K562 (cell line): Measurements from ENCODE around the gene DYNC1I1. TPM values are rescaled to one million over a fixed set of nuclear protein-coding genes. Genes with fewer than 3 reads are reported as not detected.

Source experiments
- ATAC-seq: fragments of 200-7000 bp; cut with Tn5 transposase; 3 replicates; pipeline ENCODE4 v1.9.1; 2020; ENCODE audit warnings: moderate library complexity
- BruUV-seq: library from RNA; stranded (reverse); fragments of 400-500 nt; replicated peaks from 2 replicates; lab custom pipeline; 2021; lab: Mats Ljungman, UMichigan
- CTCF ChIA-PET: fragments of 300-600 bp; formaldehyde crosslinking; extraction: SDS; loops from one replicate; lab custom pipeline; 2021; ENCODE audit warnings: low intra/inter-chr PET ratio; lab: Yijun Ruan, JAX
- POLR2A ChIA-PET: fragments of 300-600, 350-650 bp; sonication (Branson Sonifier 250); formaldehyde crosslinking; extraction: SDS; loops from one replicate; lab custom pipeline; 2021; ENCODE audit warnings: antibody characterized with exemption, inconsistent platforms; lab: Yijun Ruan, JAX
- DNase-seq, 4 experiments: peaks; one replicate each; pipeline versions ENCODE4 v3.0.0 to v3.0.0-alpha.2; 2011 to 2018; ENCODE audit warnings: low spot score in 3 of 4, mixed read lengths in 3 of 4; ENCODE audit errors: extremely low read depth in 1 of 4
- FAIRE-seq: peaks from 2 replicates; lab custom pipeline; 2011; peaks lifted over from hg19 to GRCh38; lab: Jason Lieb, UNC
- H2AFZ ChIP-seq: 2 replicates; pipeline ENCODE4 v1.6.0; 2011; ENCODE audit warnings: low read depth, low read length, control low read depth, inconsistent platforms
- H3K27ac ChIP-seq: fragments of 200-600 bp; 3 replicates; pipeline ENCODE4 v1.8.0; 2011; ENCODE audit warnings: low read depth, mild to moderate bottlenecking, control low read depth, inconsistent platforms, low read length, moderate library complexity, mixed read lengths; ENCODE audit errors: extremely low read depth
- H3K27me3 ChIP-seq, 2 experiments: fragments of 300-600 bp in 1 of 2; 2 replicates in 1 of 2; 3 replicates in 1 of 2; pipeline versions ENCODE4 v1.6.0 to v1.8.0; 2011; ENCODE audit warnings: inconsistent platforms in 2 of 2, low read length in 2 of 2, mild to moderate bottlenecking in 1 of 2, mixed read lengths in 1 of 2, moderate library complexity in 1 of 2; ENCODE audit not compliant: control insufficient read depth in 2 of 2, insufficient read depth in 2 of 2
- H3K36me3 ChIP-seq: fragments of 300-600 bp; 3 replicates; pipeline ENCODE4 v1.8.0; 2011; ENCODE audit warnings: mild to moderate bottlenecking, low read length, inconsistent platforms; ENCODE audit not compliant: control insufficient read depth, insufficient read depth
- H3K4me1 ChIP-seq, 2 experiments: fragments of 200-600 bp in 1 of 2; replicated peaks in 1 of 2; 2 replicates in 1 of 2; 3 replicates in 1 of 2; pipeline versions ENCODE4 v1.5.1 to v1.8.0; 2011; ENCODE audit warnings: inconsistent platforms in 2 of 2, low read length in 2 of 2, mild to moderate bottlenecking in 1 of 2, mixed read lengths in 1 of 2, moderate library complexity in 1 of 2; ENCODE audit not compliant: control insufficient read depth in 2 of 2, insufficient read depth in 2 of 2
- H3K4me2 ChIP-seq: 2 replicates; pipeline ENCODE4 v1.6.1; 2011; ENCODE audit warnings: low read length, control low read depth, inconsistent platforms, mixed read lengths; ENCODE audit not compliant: insufficient read depth
- H3K4me3 ChIP-seq: fragments of 200-600 bp; sonication (generic), shearing (Covaris generic); 2 replicates; pipeline ENCODE4 v1.5.1; 2016; ENCODE audit warnings: control low read depth, inconsistent platforms
- H3K79me2 ChIP-seq: fragments of 200-600 bp; 3 replicates; pipeline ENCODE4 v1.8.0; 2011; ENCODE audit warnings: low read length, inconsistent platforms; ENCODE audit not compliant: control insufficient read depth, insufficient read depth
- H3K9ac ChIP-seq, 2 experiments: 2 replicates each; pipeline versions ENCODE4 v1.6.0 to v1.6.1; 2011; ENCODE audit warnings: low read depth in 2 of 2, low read length in 2 of 2, control low read depth in 1 of 2, inconsistent platforms in 1 of 2, mild to moderate bottlenecking in 1 of 2, mixed read lengths in 1 of 2; ENCODE audit not compliant: insufficient read depth in 1 of 2
- H3K9me1 ChIP-seq: one replicate; pipeline ENCODE4 v1.6.0; 2011; ENCODE audit warnings: inconsistent platforms, mild to moderate bottlenecking, low read length, moderate library complexity; ENCODE audit not compliant: control insufficient read depth, insufficient read depth
- H3K9me3 ChIP-seq: replicated peaks from 2 replicates; pipeline ENCODE4 v1.5.1; 2011; ENCODE audit warnings: low read depth, low read length, inconsistent platforms; ENCODE audit not compliant: control insufficient read depth, insufficient read depth
- H4K20me1 ChIP-seq: replicated peaks from 2 replicates; pipeline ENCODE4 v1.6.1; 2011; ENCODE audit warnings: low read length, inconsistent platforms, mixed read lengths; ENCODE audit not compliant: control insufficient read depth, insufficient read depth
- BRD4 ChIP-seq: fragments of 200-600 bp; sonication (generic); IDR thresholded peaks from 2 replicates; pipeline ENCODE4 v1.6.1; 2017; ENCODE audit warnings: inconsistent platforms
- DNMT1 ChIP-seq: fragments of 450-650 bp; IDR thresholded peaks from 2 replicates; pipeline ENCODE4 v1.6.1; 2016; ENCODE audit warnings: antibody characterized with exemption, mild to moderate bottlenecking
- GABPB1 ChIP-seq: sonication (generic); formaldehyde crosslinking; IDR thresholded peaks from 2 replicates; pipeline ENCODE4 v1.8.0; 2022; ENCODE audit warnings: mild to moderate bottlenecking, missing genetic modification reagents
- GTF2A2 ChIP-seq: IDR thresholded peaks from 2 replicates; pipeline ENCODE4 v1.6.1; 2016; ENCODE audit warnings: mild to moderate bottlenecking, missing genetic modification characterization, missing compliant biosample characterization
- HDGF ChIP-seq: fragments of 450-650 bp; IDR thresholded peaks from 2 replicates; pipeline ENCODE4 v1.6.1; 2016
- MAFK ChIP-seq: IDR thresholded peaks from 2 replicates; pipeline ENCODE4 v1.6.1; 2011; ENCODE audit warnings: low read length, improper control_type of control experiment
- MTF1 ChIP-seq: fragments of 250-450 bp; sonication (Bioruptor Pico); IDR thresholded peaks from 2 replicates; pipeline ENCODE4 v1.9.0; 2021; ENCODE audit warnings: moderate library complexity, mild to moderate bottlenecking, inconsistent platforms, borderline replicate concordance
- NR2C2 ChIP-seq, 2 experiments: fragments of 200-800 bp in 1 of 2; sonication (Bioruptor generic) in 1 of 2; sonication (generic) in 1 of 2; formaldehyde crosslinking in 1 of 2; IDR thresholded peaks; 2 replicates each; pipeline versions ENCODE4 v1.6.1 to v1.8.0; 2016 to 2022; ENCODE audit warnings: mild to moderate bottlenecking in 1 of 2, missing compliant biosample characterization in 1 of 2, missing genetic modification characterization in 1 of 2, missing genetic modification reagents in 1 of 2
- PHF21A ChIP-seq: fragments of 450-650 bp; IDR thresholded peaks from 2 replicates; pipeline ENCODE4 v1.6.1; 2017; ENCODE audit warnings: low read depth, borderline replicate concordance
- PRPF4 ChIP-seq: fragments of 200-400 bp; formaldehyde crosslinking; IDR thresholded peaks from one replicate; pipeline ENCODE4 v1.6.1; 2017; ENCODE audit warnings: low read length, low read depth, mild to moderate bottlenecking; ENCODE audit not compliant: insufficient read depth, poor library complexity, severe bottlenecking
- SAP30 ChIP-seq: fragments of 200-600 bp; sonication (generic); IDR thresholded peaks from 2 replicates; pipeline ENCODE4 v1.6.1; 2012; ENCODE audit warnings: borderline replicate concordance, low read depth, mild to moderate bottlenecking, moderate library complexity, low read length, control low read depth, inconsistent platforms; ENCODE audit not compliant: insufficient read depth, poor library complexity, severe bottlenecking
- ZNF644 ChIP-seq: fragments of 200-800 bp; sonication (Bioruptor generic); IDR thresholded peaks from 2 replicates; pipeline ENCODE4 v1.6.1; 2016; ENCODE audit warnings: low read depth, missing genetic modification characterization, missing compliant biosample characterization
- in situ Hi-C: fragments of 300-500 bp; cut with MboI; formaldehyde crosslinking; loops from 4 replicates; pipeline ENCODE4 v1.15.0; 2018; ENCODE audit warnings: inconsistent platforms, mixed read lengths
- intact Hi-C: fragments of 100-400 bp; cut with micrococcal nuclease; formaldehyde crosslinking; loops from 2 replicates; pipeline ENCODE4 v1.14.2; 2022
- polyA plus RNA-seq, 8 experiments: library from polyadenylated mRNA; depleted of rRNA in 4 of 8; stranded (reverse) in 5 of 8; unstranded in 3 of 8; fragments of >200 nt; fragmentation: Nextera tagmentation in 2 of 8; fragmentation: Illumina TruSeq in 1 of 8; extraction: Ambion mirVana in 2 of 8; extraction: Trizol in 1 of 8; gene quantifications; 2 replicates each; pipeline versions ENCODE4 v1.2.1 to v1.2.3, GENCODE V29; 2011 to 2014; ENCODE audit warnings: inconsistent platforms in 1 of 8, missing spikeins in 1 of 8
- total RNA-seq, 7 experiments: library from RNA; depleted of rRNA in 6 of 7; stranded (reverse); fragments of >200 nt in 6 of 7; fragmentation: Illumina TruSeq in 2 of 7; extraction: Trizol in 2 of 7; gene quantifications; 2 replicates each; pipeline versions ENCODE4 v1.2.1 to v1.2.3, GENCODE V29; 2011 to 2021; ENCODE audit warnings: low replicate concordance in 1 of 7
- TF ChIP-seq, protein P1 (sequence below), 2 experiments: fragments of 150-350 bp in 1 of 2; IDR thresholded peaks; 2 replicates each; pipeline ENCODE4 v1.6.1; 2012 to 2016; ENCODE audit warnings: low read depth in 2 of 2, low read length in 2 of 2, mild to moderate bottlenecking in 1 of 2, moderate library complexity in 1 of 2
- TF ChIP-seq, protein P2 (sequence below): fragments of 450-650 bp; IDR thresholded peaks from 2 replicates; pipeline ENCODE4 v1.7.1; 2018; ENCODE audit warnings: mild to moderate bottlenecking, low read depth; ENCODE audit not compliant: partially characterized antibody
- TF ChIP-seq, protein P3 (sequence below): fragments of 250-450 bp; sonication (Bioruptor Pico); IDR thresholded peaks from 2 replicates; pipeline ENCODE4 v1.8.0; 2022; ENCODE audit warnings: moderate library complexity, mild to moderate bottlenecking, inconsistent platforms
- TF ChIP-seq, protein P4 (sequence below): sonication (generic); IDR thresholded peaks from 2 replicates; pipeline ENCODE4 v1.6.1; 2016

DYNC1I1 gene
- total and polyA plus RNA-seq, 9 of the 15 experiments (the other 6 are each of a cell fraction or from before 2014, with no cell fraction given): 0.22 to 1.5 (median 0.44) TPM

DNA sequence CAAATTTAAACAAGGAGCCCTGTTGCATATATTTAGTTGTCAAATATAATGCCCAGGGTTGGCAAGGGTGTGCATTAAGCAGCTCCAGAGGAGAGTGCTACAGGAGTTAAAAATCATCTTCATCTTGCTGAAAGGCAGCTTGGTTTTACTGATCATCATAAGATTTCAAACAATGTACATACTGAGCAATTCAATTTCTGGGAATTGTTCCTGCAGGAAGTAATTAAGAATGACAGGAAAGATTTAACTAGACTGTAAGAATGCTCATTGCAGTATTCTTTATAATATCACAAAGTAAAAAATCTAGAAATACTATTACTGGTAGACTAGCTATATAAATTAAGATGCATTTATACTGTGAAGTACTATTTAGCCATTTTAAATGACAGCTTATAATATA lies 153.6 kb downstream of the DYNC1I1 start:
- in situ Hi-C loops: no loop called here
- no peaks in the 10 kb centered on the region for H3K36me3 ChIP-seq
- no peak for DNase-seq
- no peak overlapping the region for H3K4me2 ChIP-seq
- ChIA-PET POLR2A (no interaction called here), CTCF (no interaction called here)
- no peak overlapping the region for H3K9ac ChIP-seq
- no peak for ATAC-seq
- no peak for FAIRE-seq
- intact Hi-C loops: no loop called here
- H3K9me3 ChIP-seq: no peaks in the 10 kb centered on the region
- no peak overlapping the region for H2AFZ ChIP-seq
- H4K20me1 ChIP-seq: no peaks in the 10 kb centered on the region
- no TSS peak for BruUV-seq
- no peaks in the 10 kb centered on the region for H3K9me1 ChIP-seq
- no peaks in the 10 kb centered on the region for H3K79me2 ChIP-seq
- H3K4me3 ChIP-seq: no peak overlapping the region
- H3K27ac ChIP-seq: no peak overlapping the region
- H3K27me3 ChIP-seq: peaks cover 0 to 3% of the 10 kb centered on the region in 2 experiments; a peak in 3 of 5 replicates
- H3K4me1 ChIP-seq: no peaks in the 10 kb centered on the region
- no peak for TF ChIP-seq DNMT1
- TF ChIP-seq, protein P1, sequence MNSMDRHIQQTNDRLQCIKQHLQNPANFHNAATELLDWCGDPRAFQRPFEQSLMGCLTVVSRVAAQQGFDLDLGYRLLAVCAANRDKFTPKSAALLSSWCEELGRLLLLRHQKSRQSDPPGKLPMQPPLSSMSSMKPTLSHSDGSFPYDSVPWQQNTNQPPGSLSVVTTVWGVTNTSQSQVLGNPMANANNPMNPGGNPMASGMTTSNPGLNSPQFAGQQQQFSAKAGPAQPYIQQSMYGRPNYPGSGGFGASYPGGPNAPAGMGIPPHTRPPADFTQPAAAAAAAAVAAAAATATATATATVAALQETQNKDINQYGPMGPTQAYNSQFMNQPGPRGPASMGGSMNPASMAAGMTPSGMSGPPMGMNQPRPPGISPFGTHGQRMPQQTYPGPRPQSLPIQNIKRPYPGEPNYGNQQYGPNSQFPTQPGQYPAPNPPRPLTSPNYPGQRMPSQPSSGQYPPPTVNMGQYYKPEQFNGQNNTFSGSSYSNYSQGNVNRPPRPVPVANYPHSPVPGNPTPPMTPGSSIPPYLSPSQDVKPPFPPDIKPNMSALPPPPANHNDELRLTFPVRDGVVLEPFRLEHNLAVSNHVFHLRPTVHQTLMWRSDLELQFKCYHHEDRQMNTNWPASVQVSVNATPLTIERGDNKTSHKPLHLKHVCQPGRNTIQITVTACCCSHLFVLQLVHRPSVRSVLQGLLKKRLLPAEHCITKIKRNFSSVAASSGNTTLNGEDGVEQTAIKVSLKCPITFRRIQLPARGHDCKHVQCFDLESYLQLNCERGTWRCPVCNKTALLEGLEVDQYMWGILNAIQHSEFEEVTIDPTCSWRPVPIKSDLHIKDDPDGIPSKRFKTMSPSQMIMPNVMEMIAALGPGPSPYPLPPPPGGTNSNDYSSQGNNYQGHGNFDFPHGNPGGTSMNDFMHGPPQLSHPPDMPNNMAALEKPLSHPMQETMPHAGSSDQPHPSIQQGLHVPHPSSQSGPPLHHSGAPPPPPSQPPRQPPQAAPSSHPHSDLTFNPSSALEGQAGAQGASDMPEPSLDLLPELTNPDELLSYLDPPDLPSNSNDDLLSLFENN (IDR thresholded peaks at IDR 0.05; ENCODE audit: low read depth in 2 of 2, low read length in 2 of 2): no peak
- no peak for TF ChIP-seq BRD4
- no peak for TF ChIP-seq GABPB1 (CRISPR knock-in tag)
- TF ChIP-seq, protein P2, sequence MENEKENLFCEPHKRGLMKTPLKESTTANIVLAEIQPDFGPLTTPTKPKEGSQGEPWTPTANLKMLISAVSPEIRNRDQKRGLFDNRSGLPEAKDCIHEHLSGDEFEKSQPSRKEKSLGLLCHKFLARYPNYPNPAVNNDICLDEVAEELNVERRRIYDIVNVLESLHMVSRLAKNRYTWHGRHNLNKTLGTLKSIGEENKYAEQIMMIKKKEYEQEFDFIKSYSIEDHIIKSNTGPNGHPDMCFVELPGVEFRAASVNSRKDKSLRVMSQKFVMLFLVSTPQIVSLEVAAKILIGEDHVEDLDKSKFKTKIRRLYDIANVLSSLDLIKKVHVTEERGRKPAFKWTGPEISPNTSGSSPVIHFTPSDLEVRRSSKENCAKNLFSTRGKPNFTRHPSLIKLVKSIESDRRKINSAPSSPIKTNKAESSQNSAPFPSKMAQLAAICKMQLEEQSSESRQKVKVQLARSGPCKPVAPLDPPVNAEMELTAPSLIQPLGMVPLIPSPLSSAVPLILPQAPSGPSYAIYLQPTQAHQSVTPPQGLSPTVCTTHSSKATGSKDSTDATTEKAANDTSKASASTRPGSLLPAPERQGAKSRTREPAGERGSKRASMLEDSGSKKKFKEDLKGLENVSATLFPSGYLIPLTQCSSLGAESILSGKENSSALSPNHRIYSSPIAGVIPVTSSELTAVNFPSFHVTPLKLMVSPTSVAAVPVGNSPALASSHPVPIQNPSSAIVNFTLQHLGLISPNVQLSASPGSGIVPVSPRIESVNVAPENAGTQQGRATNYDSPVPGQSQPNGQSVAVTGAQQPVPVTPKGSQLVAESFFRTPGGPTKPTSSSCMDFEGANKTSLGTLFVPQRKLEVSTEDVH: no peak
- no peak for TF ChIP-seq MAFK
- no peak for TF ChIP-seq PRPF4
- TF ChIP-seq NR2C2 (CRISPR knock-in tag; IDR thresholded peaks at IDR 0.05): no peak
- TF ChIP-seq NR2C2 (tag; IDR thresholded peaks at IDR 0.05): no peak
- TF ChIP-seq, protein P3, sequence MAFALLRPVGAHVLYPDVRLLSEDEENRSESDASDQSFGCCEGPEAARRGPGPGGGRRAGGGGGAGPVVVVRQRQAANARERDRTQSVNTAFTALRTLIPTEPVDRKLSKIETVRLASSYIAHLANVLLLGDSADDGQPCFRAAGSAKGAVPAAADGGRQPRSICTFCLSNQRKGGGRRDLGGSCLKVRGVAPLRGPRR: no peak
- TF ChIP-seq MTF1 (CRISPR knock-in tag): no peak
- TF ChIP-seq, protein P4, sequence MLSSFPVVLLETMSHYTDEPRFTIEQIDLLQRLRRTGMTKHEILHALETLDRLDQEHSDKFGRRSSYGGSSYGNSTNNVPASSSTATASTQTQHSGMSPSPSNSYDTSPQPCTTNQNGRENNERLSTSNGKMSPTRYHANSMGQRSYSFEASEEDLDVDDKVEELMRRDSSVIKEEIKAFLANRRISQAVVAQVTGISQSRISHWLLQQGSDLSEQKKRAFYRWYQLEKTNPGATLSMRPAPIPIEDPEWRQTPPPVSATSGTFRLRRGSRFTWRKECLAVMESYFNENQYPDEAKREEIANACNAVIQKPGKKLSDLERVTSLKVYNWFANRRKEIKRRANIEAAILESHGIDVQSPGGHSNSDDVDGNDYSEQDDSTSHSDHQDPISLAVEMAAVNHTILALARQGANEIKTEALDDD: no peak
- no peak for TF ChIP-seq ZNF644 (tag)
- TF ChIP-seq HDGF: no peak
- TF ChIP-seq GTF2A2 (tag): no peak
- no peak for TF ChIP-seq SAP30
- TF ChIP-seq PHF21A: no peak
